GM19238 (cell line): ENCODE data around the gene ZNF593.

Source experiments
- DNase-seq: peaks from one replicate; pipeline ENCODE4 v3.0.0; 2011; ENCODE audit warnings: low spot score; ENCODE audit not compliant: insufficient read length

Gene ZNF593

DNA sequence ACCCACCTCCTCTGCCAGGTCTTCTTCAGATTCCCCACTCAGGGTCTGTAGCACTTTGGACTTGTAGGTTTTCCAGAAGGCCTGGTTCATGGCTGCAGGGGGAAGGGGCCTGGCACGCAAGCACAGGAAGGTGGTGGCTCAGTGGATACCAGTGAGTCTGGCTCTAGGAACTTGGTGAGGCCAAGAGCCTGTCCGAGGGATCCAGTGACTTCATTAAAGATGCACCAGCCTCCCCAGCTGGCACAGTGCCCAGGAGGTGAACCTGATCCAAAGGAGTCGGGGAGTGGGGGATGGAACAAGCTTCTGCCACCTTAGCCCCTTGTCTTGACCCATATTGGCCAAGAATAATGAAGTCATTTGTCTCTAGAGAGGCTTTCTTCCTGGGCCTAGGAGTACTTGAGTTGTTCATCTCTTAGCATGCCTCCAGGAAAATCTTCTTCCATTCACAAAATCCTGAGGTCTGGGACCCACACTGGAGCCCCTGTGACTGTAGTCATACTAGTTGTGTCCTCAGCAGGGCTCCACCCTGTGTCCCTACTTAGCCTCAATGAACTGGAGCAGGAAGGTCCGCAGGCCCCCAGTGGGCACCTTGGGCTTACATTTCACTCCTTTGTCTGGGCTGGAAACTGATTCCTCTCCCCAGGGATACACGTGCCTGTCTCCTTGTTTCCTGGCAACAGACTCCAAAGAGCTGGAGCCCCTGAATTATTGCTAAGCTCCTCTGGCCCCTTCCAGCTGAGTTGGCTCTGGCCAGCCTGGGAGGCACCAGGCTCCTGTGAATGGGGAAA, 1.1 kb upstream of the ZNF593 start, which contains the start of gene C1orf232:
C1orf232 (minus strand) TSS at position 554 of the 788 bp plus-strand sequence; CDS start at position 90, 464 bp downstream.
- DNase-seq = no peak

DNA sequence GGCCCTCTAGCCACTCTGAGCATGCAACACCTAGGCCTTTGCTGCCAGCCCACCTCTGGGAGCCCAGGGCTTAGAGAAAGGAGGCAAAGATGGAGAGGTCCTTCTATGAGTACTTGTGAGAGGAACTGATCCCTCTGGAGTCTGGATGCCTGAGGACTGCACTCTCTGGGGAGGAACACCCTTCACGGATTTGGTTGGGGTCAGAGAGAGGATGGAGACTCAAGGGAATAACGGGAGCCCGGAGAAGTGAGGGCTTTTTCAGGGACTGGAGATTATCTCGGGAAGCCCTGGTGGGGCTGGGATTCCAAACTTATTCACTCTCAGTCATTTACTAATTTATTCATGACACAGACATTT, 532 bp upstream of the ZNF593 start:
- no peak for DNase-seq

DNA sequence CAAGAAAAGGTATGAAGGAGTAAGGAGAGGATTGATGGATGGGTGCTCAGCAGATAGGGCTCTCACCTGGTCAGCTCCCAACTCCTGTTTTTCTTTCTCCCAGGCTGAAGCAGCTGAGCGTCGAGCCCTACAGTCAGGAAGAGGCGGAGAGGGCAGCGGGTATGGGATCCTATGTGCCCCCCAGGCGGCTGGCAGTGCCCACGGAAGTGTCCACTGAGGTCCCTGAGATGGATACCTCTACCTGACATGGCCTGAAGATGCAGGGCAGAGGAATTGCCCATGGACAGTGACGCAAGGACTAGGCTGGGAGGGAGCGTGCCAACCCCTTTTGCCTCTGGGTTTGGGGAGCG, 739 bp downstream of the ZNF593 start:
- no peak for DNase-seq

DNA sequence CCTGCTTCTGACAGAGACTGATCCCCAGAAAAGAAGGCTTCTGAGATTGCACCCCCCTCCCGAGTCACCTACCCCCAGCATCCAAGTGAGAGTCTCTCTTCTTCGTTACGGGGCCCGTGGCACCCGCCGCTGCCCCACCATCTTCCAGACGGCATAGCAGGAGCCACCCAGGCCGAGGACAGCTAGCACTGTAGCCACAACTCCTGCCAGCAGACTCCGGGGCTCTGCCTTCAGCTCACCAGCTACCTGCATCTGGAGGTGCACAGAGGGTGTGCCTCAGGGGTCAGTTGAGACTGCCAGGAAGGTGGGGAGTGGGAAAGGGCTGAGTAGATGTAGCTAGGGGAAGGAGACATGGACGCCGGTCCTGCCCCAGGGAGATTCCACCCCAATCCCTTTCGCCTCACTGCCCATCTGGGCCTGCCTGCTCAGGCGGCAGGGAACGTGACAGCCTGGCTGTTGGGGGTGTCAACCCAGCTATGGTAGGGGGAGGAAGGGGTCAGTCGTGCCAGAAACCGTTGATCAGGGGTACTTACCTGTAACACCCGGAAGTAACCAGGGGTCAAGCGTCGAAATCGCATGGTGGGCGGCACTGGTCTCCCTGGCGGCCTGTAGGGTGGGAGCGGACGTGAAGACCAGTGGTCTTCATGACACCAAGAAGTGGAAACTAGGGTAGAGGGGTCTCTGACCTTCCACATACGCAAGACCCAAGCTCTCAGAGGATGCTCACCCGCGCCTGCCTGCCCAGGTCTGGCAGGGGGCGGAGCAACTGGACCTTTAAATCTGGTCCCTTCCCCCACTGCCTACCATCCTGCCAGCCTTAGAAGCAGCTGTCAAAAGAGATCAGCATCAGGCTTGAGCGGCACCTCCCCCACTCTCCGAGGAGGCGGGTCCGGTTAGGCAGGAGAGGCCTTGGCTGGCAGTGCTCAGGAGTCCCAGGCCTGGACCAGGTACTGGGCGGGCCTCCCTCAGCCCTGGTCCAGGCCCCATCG, 1.7 kb downstream of the ZNF593 start, which contains the start of gene ZNF593OS:
ZNF593OS (minus strand) TSS at position 749 of the 989 bp plus-strand sequence; CDS start at position 578, 171 bp downstream.
- no peak for DNase-seq

DNA sequence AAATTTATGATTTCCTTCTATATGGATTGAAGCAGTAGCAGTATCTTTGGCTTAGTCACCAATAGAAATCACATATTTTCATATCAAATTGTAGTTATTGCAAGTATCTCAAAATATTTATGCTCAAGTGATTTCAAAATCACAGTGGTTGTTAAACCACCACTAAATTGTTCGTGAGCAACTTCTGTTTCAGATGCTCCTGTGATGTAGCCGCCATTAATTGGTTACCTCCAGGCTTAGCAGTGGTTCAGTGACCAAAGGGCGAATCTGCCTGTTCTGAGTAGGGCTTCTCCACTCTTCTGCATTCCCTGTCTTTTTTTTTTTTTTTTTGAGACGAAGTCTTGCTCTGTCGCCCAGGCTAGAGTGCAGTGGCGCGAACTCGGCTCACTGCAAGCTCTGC, 5.6 kb downstream of the ZNF593 start:
- DNase-seq = no peak

DNA sequence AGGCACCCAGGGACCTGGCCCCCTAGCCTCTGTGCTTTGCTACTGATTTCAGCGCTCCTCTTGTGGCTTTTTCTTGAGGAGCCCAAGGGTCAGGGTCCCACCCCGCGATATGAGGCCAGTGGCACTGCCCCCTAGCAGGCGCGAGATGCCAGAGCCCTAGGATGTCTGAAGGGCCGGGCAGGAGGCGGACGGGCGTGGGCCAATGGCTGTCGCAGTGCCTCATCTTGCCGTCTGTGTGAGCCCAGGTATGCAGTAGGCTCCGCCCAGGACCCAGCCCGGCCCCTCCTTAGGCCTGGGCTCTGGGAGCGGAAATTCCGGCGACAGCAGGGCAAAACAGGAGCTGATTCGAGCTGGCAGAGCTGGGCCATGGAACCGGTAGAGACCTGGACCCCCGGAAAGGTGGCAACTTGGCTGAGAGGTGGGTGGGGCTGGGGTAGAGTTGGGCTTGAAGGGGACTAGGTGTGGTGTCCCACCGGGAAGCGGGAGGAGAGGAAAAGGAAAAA, 7.5 kb downstream of the ZNF593 start, which contains the start of gene CNKSR1:
CNKSR1 (plus strand) TSS at position 310 of the 503 bp plus-strand sequence; CDS start at position 367, 57 bp downstream.
- DNase-seq = no peak

DNA sequence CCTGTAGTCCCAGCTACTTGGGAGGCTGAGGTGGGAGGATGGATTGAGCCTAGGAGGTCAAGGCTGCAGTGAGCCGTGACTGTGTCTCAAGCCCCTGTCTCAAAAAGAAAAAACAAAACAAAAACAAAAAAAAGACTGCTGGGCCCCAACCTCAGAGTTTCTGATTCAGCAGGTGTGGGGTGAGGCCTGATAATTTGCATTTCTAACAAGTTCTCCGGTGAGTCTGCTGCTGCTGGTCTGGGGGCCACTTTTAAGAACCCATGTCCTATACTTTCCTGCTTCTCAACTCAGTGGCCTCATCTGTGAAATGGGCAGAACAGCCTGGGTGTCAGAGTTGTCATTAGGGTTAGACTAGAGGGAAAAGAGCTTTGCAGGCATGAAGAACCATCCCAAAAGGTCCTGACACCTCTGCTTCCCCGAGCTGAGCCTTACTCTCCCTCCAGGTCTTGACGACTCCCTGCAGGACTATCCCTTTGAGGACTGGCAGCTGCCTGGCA, 10.3 kb downstream of the ZNF593 start:
- DNase-seq = no peak

DNA sequence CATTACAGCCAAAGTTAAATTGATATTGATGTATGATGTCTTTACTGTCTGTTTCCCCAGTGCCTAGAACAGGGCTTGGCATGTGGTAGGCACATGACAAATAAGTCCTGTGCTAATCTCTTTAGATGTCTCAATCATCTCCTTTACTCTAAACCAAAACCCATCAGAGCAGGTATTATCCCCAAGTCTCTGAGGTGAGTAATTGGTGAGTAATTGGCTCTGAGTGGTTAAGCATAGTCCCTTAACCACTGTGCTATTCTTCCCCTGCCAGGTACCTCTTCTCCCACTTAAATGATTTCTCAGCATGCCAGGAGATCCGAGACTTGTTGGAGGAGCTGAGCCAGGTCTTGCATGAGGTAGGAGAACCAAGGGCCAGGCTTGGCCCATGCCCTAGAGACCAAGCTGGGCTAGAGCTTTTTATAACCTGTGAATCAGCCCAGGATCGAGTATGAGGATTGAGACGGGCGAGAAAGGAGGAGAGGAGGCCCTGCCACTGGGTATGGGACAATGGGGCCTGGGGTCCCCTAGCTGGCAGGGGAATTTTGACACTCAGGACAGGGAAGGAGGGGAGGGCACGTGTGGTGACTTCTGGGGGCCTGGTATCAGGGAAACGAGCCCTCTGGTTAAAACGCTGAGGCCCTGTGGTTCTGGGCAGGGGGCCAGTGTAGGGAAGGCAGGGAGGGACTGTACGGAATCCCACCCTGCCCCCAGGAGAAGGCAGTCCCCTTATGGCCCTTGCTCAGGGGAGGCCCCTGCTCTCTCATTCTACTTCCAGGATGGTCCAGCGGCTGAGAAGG, 12.1 kb downstream of the ZNF593 start:
- DNase-seq = no peak

DNA sequence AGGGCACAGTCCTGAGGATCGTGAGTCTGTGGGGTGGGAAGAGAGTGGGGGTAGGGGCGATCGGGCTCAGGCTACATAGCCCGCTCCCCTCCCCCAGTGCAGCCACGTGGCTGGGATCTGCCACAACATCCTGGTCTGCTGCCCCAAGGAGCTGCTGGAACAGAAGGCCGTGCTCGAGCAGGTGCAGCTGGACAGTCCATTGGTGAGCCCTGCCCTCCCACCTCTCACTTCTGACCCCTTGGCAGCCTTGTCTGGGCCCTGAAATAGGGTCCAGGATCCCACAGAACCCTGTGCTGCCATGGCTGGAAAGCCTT, 12.6 kb downstream of the ZNF593 start:
- no peak for DNase-seq

DNA sequence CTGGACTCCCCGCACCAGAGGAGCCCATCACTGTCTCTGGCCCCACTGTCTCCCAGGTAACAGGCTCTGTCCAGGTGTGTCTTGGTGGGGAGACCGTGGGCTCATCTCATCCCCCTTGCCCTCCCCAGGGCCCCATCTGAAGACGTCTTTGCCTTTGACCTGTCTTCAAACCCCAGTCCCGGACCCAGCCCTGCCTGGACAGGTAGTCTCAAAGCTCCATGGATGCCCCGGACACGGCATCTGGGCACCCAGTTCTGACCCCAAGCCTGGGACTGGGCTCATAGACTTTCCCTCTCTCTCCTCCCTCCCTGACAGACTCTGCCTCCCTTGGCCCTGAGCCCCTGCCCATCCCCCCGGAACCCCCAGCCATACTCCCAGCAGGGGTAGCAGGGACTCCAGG, 14.4 kb downstream of the ZNF593 start:
- DNase-seq = no peak

DNA sequence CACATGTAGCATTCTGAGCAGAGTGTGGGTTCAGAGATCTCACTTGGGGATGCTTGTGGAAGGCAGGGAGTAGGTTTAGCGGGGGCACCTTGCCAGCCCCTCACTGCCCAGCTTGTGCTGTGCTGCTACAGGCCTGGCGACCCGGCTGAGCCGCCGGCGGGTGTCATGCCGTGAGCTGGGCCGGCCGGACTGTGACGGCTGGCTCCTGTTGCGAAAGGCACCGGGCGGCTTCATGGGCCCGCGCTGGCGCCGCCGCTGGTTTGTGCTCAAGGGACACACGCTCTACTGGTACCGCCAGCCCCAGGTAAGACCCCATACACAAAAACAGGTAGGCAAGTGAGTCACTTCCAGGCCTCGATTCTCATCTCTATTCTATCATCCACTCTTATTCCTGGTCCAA, 15.2 kb downstream of the ZNF593 start:
- no peak for DNase-seq

DNA sequence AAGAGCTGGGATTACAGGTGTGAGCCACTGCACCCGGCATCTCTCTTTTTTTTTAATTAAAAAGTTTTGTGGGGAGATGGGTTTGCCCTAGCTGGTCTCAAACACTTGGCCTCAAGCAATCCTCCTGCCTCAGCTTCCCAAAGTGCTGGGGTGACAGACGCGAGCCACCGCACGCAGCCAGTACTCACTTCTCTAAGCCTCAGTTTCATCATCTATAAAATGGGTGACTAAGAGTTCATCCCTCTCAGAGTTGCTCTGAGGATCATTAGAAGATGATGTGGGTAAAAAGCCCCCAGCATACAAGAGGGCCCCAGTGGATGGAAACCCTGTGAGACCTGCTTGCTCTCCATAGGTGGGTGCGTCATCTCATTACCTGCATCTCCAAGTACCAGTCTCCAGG, 18.2 kb downstream of the ZNF593 start:
- DNase-seq = no peak

DNA sequence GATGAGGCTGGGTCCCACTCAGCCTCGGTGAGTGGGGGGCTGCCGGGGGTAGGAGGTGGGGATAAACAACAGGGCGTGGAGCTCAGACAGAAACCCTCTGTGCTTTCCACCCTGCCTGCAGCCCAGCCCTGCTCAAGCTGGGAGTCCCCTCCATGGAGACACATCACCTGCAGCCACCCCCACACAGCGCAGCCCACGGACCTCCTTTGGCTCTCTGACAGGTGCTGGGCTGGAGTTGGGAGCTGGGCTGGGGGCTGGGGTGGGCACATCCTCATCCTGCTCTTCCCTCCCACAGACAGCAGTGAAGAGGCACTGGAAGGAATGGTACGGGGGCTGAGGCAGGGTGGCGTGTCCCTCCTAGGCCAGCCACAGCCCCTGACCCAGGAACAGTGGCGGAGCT, 18.8 kb downstream of the ZNF593 start:
- DNase-seq = no peak

DNA sequence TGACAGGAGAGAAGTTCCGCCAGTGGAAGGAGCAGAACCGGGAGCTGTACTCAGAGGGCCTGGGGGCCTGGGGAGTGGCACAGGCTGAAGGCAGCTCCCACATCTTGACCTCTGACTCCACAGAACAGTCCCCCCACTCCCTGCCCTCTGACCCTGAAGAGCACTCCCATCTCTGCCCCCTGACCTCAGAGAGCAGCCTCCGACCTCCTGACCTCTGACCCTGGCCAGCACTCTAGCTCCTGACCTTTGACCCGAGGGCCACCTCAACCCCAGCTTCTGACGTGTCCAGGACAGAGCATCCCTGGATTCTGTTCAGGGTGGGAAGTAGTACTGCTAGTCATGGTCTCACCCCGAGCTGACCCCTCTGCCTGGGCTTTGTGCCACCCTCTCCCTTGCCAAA, 19.6 kb downstream of the ZNF593 start:
- DNase-seq = no peak

DNA sequence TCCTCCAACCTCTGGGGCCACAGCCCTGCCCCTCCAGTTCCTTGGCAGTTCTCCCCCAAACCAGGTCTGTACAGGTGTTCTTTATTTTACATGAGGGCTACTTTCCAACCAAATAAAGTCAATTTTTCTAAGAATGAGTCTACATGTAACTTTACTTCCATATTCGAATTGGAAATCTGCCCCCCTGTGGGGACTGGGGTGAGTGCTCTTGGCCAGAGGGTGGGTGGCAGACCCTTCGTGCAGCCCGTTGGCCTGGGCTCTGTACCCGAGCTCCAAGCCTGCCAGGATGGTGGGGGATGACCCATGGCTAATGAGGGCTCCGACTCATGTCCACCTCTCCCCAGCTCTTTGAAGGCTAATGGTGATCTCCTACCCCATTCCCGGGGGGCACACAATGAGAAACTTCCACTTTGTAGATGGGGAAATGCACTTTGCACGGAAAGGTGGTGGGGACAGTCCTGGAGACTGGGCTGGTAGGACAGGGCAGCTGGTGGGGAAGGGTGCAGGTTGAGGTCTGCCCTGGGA, 20.1 kb downstream of the ZNF593 start:
- no peak for DNase-seq

DNA sequence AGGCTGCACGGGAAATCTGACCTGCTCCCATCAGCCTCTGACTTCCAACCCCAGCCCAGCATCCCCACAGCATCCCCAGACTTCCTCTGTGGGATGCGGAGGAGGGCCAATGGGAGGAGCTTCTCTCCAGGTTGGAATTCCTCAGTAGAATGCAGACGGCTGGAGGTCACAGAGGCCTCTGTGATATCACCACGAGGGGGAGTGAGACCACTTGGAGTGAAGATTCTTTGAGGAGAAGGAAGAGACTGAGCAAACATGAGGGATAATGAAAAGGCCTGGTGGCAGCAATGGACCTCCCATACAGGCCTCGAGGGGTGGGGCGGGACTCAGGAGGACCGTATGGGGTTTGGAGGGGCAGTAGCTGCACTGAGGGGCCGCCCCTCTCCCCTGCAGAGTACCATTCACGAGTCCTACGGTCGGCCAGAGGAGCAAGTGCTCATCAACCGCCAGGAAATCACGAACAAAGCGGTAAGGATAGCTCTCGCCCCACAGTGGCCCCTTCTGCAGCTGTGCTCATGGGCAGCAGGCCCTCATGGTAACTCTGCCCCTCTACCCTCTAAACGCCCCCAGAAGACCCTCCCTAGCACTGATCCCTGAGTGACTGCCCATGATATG, 20.8 kb downstream of the ZNF593 start, which contains the start of gene CATSPER4:
CATSPER4 (plus strand) TSS at position 230 of the 615 bp plus-strand sequence; CDS start at position 256, 26 bp downstream.
- DNase-seq = no peak

DNA sequence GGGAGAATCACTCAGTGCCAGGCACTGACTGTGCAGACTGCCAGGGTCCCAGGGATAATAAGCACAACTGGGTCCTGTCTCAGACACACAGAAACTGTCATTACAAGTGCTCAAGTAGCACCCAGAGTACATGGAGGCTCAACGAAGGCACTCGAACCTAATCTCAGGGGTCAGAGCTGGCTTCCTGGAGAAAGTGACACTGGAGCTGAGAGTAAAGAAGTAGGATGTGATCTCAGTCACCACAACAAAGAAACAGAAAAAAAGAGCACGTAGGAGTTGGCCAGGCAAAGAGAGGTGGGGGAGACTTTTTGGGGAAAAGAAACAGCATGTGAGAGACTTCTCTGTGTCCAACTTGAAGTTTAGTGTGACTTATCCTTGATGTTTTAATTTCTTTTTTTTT, 22.0 kb downstream of the ZNF593 start:
- DNase-seq = no peak

DNA sequence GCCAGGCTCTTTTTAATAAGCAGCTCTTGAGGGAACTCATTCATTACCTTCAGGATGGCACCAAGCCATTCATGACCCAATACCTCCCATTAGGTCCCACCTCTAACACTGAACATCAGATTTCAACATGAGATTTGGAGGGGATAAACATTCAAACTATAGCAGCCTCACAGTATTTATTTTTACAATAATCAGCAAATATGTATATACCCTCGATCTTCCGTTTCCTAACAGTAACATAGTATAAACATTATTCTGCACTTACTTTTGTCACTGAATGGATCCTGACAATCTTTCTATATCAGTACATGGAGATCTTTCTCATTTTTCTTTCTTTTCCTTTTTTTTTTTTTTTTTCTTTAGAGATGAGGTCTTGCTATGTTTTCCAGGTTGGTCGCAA, 26.1 kb downstream of the ZNF593 start:
- DNase-seq = no peak

DNA sequence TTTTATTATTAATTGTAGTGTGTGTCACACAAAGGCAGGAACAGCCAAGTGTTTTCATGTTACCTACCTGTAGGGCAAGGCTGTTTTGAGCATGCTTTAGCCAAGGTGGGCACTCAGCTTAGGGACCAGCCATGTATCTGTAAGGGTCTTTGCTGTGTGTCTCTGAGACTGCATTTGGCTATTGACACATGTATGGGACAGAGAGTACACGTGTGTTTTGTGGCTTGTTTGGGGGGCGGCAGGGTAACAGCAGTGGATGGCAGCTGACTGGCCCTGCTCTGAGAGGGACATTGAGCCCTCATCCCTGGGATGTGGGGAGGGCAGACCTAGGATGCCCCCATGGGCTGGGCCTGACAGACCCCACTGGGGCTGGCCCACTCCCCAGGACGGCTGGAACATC, 27.6 kb downstream of the ZNF593 start:
- DNase-seq = no peak

DNA sequence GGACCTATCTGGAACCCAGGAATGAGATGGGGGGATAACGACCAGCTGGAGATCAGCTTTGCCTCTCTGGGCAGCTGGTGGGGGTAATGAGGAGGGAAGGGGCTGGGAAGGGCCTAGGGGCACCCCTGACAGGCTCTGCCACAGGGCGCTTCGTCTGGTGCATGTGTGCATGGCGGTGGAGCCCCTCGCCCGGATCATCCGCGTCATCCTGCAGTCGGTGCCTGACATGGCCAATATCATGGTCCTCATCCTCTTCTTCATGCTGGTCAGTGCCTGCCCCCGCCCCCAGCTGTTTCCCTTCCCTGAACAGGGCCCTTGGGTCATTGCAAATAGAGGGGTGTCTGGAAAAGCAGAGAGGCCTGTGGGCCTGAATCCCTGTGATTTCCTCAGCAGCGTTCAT, 28.1 kb downstream of the ZNF593 start:
- no peak for DNase-seq
